HG03558 (cell line): ENCODE measurements around the gene ACTR8.
"Not testable (repeated sequence)": the region's sequence is repeated elsewhere in the genome, so short reads cannot be mapped to it uniquely, and the experiment has no call there.

ENCODE experiments used
- ATAC-seq: cut with Tn5 transposase; IDR thresholded peaks from one replicate; pipeline ENCODE4 v1.9.1; 2021; ENCODE audit warnings: moderate number of reproducible peaks; ENCODE audit not compliant: unreplicated experiment; ENCODE audit errors: extremely low read depth

Gene ACTR8

GRCh38 chr3:53881691-53882593 is at the start of gene ACTR8:
Gene ACTR8, minus strand, starts transcription at chr3:53882152. Its CDS starts 51 bp downstream, at chr3:53882101.
- peak; percentile 29 for ATAC-seq

GRCh38 chr3:53927208-53927872 is 45.4 kb upstream of the ACTR8 start:
- ATAC-seq = not testable (repeated sequence)

- ATAC-seq = no peak
Observed at GRCh38 chr3:53921296-53921695, 39.3 kb upstream of the ACTR8 start.

GRCh38 chr3:53919741-53920140 is 37.8 kb upstream of the ACTR8 start:
- ATAC-seq = no peak

GRCh38 chr3:53913401-53913800 is 31.4 kb upstream of the ACTR8 start:
- ATAC-seq = no peak

GRCh38 chr3:53902711-53903110 is 20.8 kb upstream of the ACTR8 start:
- ATAC-seq = no peak

GRCh38 chr3:53902067-53902466 is 20.1 kb upstream of the ACTR8 start:
- no peak for ATAC-seq

- ATAC-seq = no peak
Observed at GRCh38 chr3:53900666-53901331, 18.8 kb upstream of the ACTR8 start.

GRCh38 chr3:53899750-53900149 is 17.8 kb upstream of the ACTR8 start:
- no peak for ATAC-seq

- ATAC-seq = no peak
Observed at GRCh38 chr3:53892286-53892637, 10.3 kb upstream of the ACTR8 start.

- peak; percentile 95 for ATAC-seq
Observed at GRCh38 chr3:53891497-53892285, 9.7 kb upstream of the ACTR8 start, which contains the start of gene SELENOK. Gene SELENOK, minus strand, starts transcription at chr3:53891859.

GRCh38 chr3:53890726-53891475 is 8.9 kb upstream of the ACTR8 start:
- no peak for ATAC-seq

- ATAC-seq = no peak
Observed at GRCh38 chr3:53888232-53888631, 6.3 kb upstream of the ACTR8 start.

- no peak for ATAC-seq
Observed at GRCh38 chr3:53887446-53887845, 5.5 kb upstream of the ACTR8 start.

- no peak for ATAC-seq
Observed at GRCh38 chr3:53885239-53885638, 3.3 kb upstream of the ACTR8 start.

- ATAC-seq = no peak
Observed at GRCh38 chr3:53884623-53885022, 2.7 kb upstream of the ACTR8 start.

GRCh38 chr3:53883008-53883407 is 1.1 kb upstream of the ACTR8 start:
- no peak for ATAC-seq

GRCh38 chr3:53880396-53881345 is 1.3 kb downstream of the ACTR8 start:
- no peak for ATAC-seq
